A172 (cell line): ENCODE measurements around the gene IDUA. TPM values are rescaled to one million over a fixed set of nuclear protein-coding genes. Genes with fewer than 3 reads are reported as not detected.

Source experiments
- DNase-seq: peaks from one replicate; pipeline ENCODE4 v3.0.0-alpha.2; 2015; ENCODE audit warnings: low spot score
- total RNA-seq: library from RNA; depleted of rRNA; stranded (reverse); fragments of >200 nt; shearing (Covaris generic); gene quantifications from 2 replicates; pipeline ENCODE4 v1.2.3, GENCODE V29; 2014

Gene IDUA
- total RNA-seq, 1 experiment from 2014 or later, result 14.1 TPM

GRCh38 chr4:956531-957230 is 30.2 kb upstream of the IDUA start:
- DNase-seq, result no peak

GRCh38 chr4:957231-957580 is 29.6 kb upstream of the IDUA start:
- DNase-seq, result no peak

- no peak for DNase-seq
Measured at GRCh38 chr4:957581-958313, 29.1 kb upstream of the IDUA start.

- DNase-seq, result no peak
Measured at GRCh38 chr4:958314-958665, 28.6 kb upstream of the IDUA start.

GRCh38 chr4:958696-959337 is 28.0 kb upstream of the IDUA start:
- DNase-seq, result no peak

- no peak for DNase-seq
Measured at GRCh38 chr4:959338-960139, 27.3 kb upstream of the IDUA start.

- DNase-seq, result no peak
Measured at GRCh38 chr4:960140-960635, 26.7 kb upstream of the IDUA start.

GRCh38 chr4:960636-961350 is 26.1 kb upstream of the IDUA start:
- no peak for DNase-seq

GRCh38 chr4:961351-962230 is 25.3 kb upstream of the IDUA start:
- no peak for DNase-seq

- DNase-seq, result no peak
Measured at GRCh38 chr4:962231-963208, 24.3 kb upstream of the IDUA start.

- no peak for DNase-seq
Measured at GRCh38 chr4:963276-964225, 23.3 kb upstream of the IDUA start.

GRCh38 chr4:964346-965025 is 22.4 kb upstream of the IDUA start:
- no peak for DNase-seq

GRCh38 chr4:965048-965765 is 21.6 kb upstream of the IDUA start:
- no peak for DNase-seq

- DNase-seq, result no peak
Measured at GRCh38 chr4:965766-966134, 21.1 kb upstream of the IDUA start.

- no peak for DNase-seq
Measured at GRCh38 chr4:966266-967112, 20.4 kb upstream of the IDUA start.
